Spleen (tissue), 7 donors: ENCODE measurements around the gene SKIC8.

Experiments used
- POLR2A ChIP-seq, 3 donors: fragments of 450-650 bp; IDR thresholded peaks; one replicate each; pipeline ENCODE4 v1.5.1; 2017; ENCODE audit warnings: antibody characterized with exemption in 3 of 3, mild to moderate bottlenecking in 1 of 3
- POLR2AphosphoS5 ChIP-seq, 3 donors: sonication (generic); formaldehyde crosslinking; IDR thresholded peaks; one replicate each; pipeline ENCODE4 v1.5.1; 2017; ENCODE audit warnings: antibody characterized with exemption in 3 of 3
- TF ChIP-seq, protein P1 (sequence below), 11 experiments: fragments of 200-600 bp in 7 of 11; fragments of 450-650 bp in 4 of 11; sonication (generic) in 4 of 11; IDR thresholded peaks in 8 of 11; conservative IDR thresholded peaks in 3 of 11; 1 replicate in 7 of 11; 2 replicates in 4 of 11; pipeline versions ENCODE4 v1.4.0 to v1.8.0; 2016 to 2021; ENCODE audit warnings: antibody characterized with exemption in 11 of 11, inconsistent platforms in 4 of 11, mild to moderate bottlenecking in 1 of 11
- donor health status: DM: no; HTN: no; CAD: no; lungs with moderate emphysema.
- donor health status: DM: no; HTN: no; CAD: no.
- donor health status: DM: no; HTN: no; CAD: no.

DNA sequence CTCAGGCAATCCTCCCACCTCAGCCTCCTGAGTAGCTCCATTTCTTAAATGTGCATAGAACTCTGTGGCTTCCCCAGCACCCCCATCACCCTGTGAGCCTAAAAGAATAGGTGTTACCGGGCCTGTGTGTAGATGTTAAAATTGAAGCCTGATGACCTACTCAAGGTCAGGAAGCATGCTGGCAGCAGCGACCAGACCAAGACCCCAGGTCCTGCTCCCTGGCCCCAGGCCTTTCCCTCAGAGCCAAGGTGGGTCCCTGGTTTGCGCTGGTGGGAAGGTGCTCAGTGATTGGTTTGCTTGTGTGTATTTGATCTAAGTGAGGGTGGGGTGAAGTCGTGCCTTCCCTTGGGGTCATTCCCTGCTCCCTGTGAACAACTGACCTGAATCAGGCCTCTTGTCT, 22.4 kb upstream of the SKIC8 start:
- TF ChIP-seq POLR2A (IDR thresholded peaks at IDR 0.05) (no peak), POLR2AphosphoS5 (IDR thresholded peaks at IDR 0.05) (no peak)
- TF ChIP-seq, protein P1, sequence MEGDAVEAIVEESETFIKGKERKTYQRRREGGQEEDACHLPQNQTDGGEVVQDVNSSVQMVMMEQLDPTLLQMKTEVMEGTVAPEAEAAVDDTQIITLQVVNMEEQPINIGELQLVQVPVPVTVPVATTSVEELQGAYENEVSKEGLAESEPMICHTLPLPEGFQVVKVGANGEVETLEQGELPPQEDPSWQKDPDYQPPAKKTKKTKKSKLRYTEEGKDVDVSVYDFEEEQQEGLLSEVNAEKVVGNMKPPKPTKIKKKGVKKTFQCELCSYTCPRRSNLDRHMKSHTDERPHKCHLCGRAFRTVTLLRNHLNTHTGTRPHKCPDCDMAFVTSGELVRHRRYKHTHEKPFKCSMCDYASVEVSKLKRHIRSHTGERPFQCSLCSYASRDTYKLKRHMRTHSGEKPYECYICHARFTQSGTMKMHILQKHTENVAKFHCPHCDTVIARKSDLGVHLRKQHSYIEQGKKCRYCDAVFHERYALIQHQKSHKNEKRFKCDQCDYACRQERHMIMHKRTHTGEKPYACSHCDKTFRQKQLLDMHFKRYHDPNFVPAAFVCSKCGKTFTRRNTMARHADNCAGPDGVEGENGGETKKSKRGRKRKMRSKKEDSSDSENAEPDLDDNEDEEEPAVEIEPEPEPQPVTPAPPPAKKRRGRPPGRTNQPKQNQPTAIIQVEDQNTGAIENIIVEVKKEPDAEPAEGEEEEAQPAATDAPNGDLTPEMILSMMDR (IDR thresholded peaks at IDR 0.05 in 8 of 11, conservative IDR thresholded peaks at IDR 0.05 in 3 of 11), result no peak
